ENCODE measurements around the gene RAB3IL1. TPM values are rescaled to one million over a fixed set of nuclear protein-coding genes. Genes with fewer than 3 reads are reported as not detected.

RAB3IL1 gene
- total and polyA plus RNA-seq, 9 of the 15 experiments (the other 6 are each of a cell fraction or from before 2014, with no cell fraction given), result 0.15 to 42.6 (median 15.5) TPM

- TF ChIP-seq MCM3 (IDR thresholded peaks at IDR 0.05) (no peak), TEAD2 (tag; IDR thresholded peaks at IDR 0.05) (no peak), ATF7 (IDR thresholded peaks at IDR 0.05) (no peak), HMGXB4 (CRISPR knock-in tag; IDR thresholded peaks at IDR 0.05) (no peak), LEF1 (IDR thresholded peaks at IDR 0.05) (0 out of 2 replicates have a peak, but pooled peaks have one; percentile 52), E2F6 (IDR thresholded peaks at IDR 0.05; ENCODE audit: borderline replicate concordance in 1 of 2, extremely low read depth in 1 of 2, insufficient read depth in 1 of 2, insufficient read length in 1 of 2, low read depth in 1 of 2, low read length in 1 of 2, poor library complexity in 1 of 2, severe bottlenecking in 1 of 2) (no peak), U2AF2 (optimal IDR thresholded peaks at IDR 0.05; ENCODE audit: low read depth, low read length) (no peak), CBX8 (IDR thresholded peaks at IDR 0.05; ENCODE audit: borderline replicate concordance, extremely low read depth, low read depth, low read length, poor library complexity, severe bottlenecking) (no peak), RAD21 (CRISPR knock-in tag; conservative IDR thresholded peaks at IDR 0.05 in 1 of 2, IDR thresholded peaks at IDR 0.05 in 1 of 2) (peak; percentile 63 to 74), ZKSCAN8 (CRISPR knock-in tag; IDR thresholded peaks at IDR 0.05) (no peak), ARID3A (IDR thresholded peaks at IDR 0.05; ENCODE audit: borderline replicate concordance, low read depth, low read length) (peak; percentile 85), REST (IDR thresholded peaks at IDR 0.05; ENCODE audit: borderline replicate concordance) (peak; percentile 62; the same call in 1 of the 2 replicates), REST (CRISPR knock-in tag; IDR thresholded peaks at IDR 0.05; ENCODE audit: low read depth) (no peak)
These were observed 36.9 kb upstream of the RAB3IL1 start (continued) for GRCh38 chr11:61954106-61954850.

Data from K562 (cell line).